ENCODE data around the gene SMARCE1. TPM values are rescaled to one million over a fixed set of nuclear protein-coding genes. Genes with fewer than 3 reads are reported as not detected.

SMARCE1 gene
- total and polyA plus RNA-seq, 2 of the 4 experiments (the other 2 are of a cell fraction): 66.2 to 119 TPM

- peaks cover 19% of the 10 kb centered on the region for H3K27me3 ChIP-seq (ENCODE audit: control insufficient read depth, insufficient read depth, low read length)
- no peak overlapping the region for H2BK15ac ChIP-seq (ENCODE audit: low read depth, low read length)
- no peak overlapping the region; the same call in 1 of the 2 replicates for H4K91ac ChIP-seq (ENCODE audit: insufficient read depth, low read depth, low read length)
- ATAC-seq (ENCODE audit: low read depth) (peak; percentile 67), DNase-seq (peak; percentile 48)
- H3K79me1 ChIP-seq (ENCODE audit: low read depth in 1 of 2, low read length in 2 of 2): no peaks in the 10 kb centered on the region
- H3K9me3 ChIP-seq (ENCODE audit: control insufficient read depth, insufficient read depth, low read length): no peaks in the 10 kb centered on the region
- no peak overlapping the region for H2AK9ac ChIP-seq (replicated peaks; ENCODE audit: low read depth, low read length, poor library complexity)
- H3K14ac ChIP-seq (replicated peaks; ENCODE audit: low read depth, low read length): no peak overlapping the region
- peaks cover 2% of the 10 kb centered on the region; the same call in 1 of the 2 replicates for H3K4me1 ChIP-seq (ENCODE audit: control insufficient read depth, insufficient read depth, low read length)
- H2AFZ ChIP-seq (replicated peaks; ENCODE audit: low read length, poor library complexity): no peak overlapping the region
- H3K4me3 ChIP-seq (ENCODE audit: insufficient read depth, low read depth, low read length): no peak overlapping the region
- ChIA-PET POLR2A (ENCODE audit: unreplicated experiment) (no interaction called here), CTCF (interaction anchor here (0.7 kb wide), 1 partner anchor 12 kb away, joined by 3 read pairs; no protein-coding TSS in a partner anchor)
- H2BK120ac ChIP-seq (ENCODE audit: low read depth, low read length): no peak overlapping the region
- no peak overlapping the region for H4K5ac ChIP-seq (ENCODE audit: low read depth, low read length)
- H3K27ac ChIP-seq (ENCODE audit: insufficient read depth, low read length): no peak overlapping the region
- no peak overlapping the region; the same call in 1 of the 2 replicates for H3K56ac ChIP-seq (ENCODE audit: extremely low read depth, insufficient read depth, low read length)
- TF ChIP-seq ELK1 (IDR thresholded peaks at IDR 0.05; ENCODE audit: borderline replicate concordance, low read depth, low read length): no peak
- TF ChIP-seq POLR2A (IDR thresholded peaks at IDR 0.05; ENCODE audit: low read depth, low read length): no peak
- TF ChIP-seq RAD21 (IDR thresholded peaks at IDR 0.05; ENCODE audit: low read length): no peak
- no peak for TF ChIP-seq RFX5 (IDR thresholded peaks at IDR 0.05; ENCODE audit: low read depth, low read length)
- no peak for TF ChIP-seq CTCF (conservative IDR thresholded peaks at IDR 0.05; ENCODE audit: low read depth, low read length)
- TF ChIP-seq CHD1 (IDR thresholded peaks at IDR 0.05; ENCODE audit: low read depth, low read length): no peak
- no peak for TF ChIP-seq CEBPB (IDR thresholded peaks at IDR 0.05; ENCODE audit: low read depth, low read length)
- no peak for TF ChIP-seq SMC3 (IDR thresholded peaks at IDR 0.05; ENCODE audit: low read depth, low read length)
- no peak for TF ChIP-seq MAZ (IDR thresholded peaks at IDR 0.05; ENCODE audit: borderline replicate concordance, low read depth, low read length)
- no peak for TF ChIP-seq NFE2L2 (IDR thresholded peaks at IDR 0.05; ENCODE audit: low read depth, low read length)
- TF ChIP-seq MXI1 (IDR thresholded peaks at IDR 0.05; ENCODE audit: borderline replicate concordance, low read depth, low read length): no peak
- in situ Hi-C loops (cut with MboI; ENCODE audit: low sequenced_read_pairs): loop anchor here (10.0 kb wide), 1 partner anchor 1043 kb away; no protein-coding TSS in a partner anchor
- no peak overlapping the region for H4K8ac ChIP-seq (ENCODE audit: low read depth in 2 of 2, low read length in 2 of 2)
- H3K4me2 ChIP-seq (ENCODE audit: low read depth, low read length): peak overlapping the region; percentile 18; the same call in 1 of the 2 replicates
- H3K9me1 ChIP-seq (ENCODE audit: insufficient read depth, low read length): no peaks in the 10 kb centered on the region
- intact Hi-C loops (cut with micrococcal nuclease): loop anchor here (1.0 kb wide), 1 partner anchor 1045 kb away; no protein-coding TSS in a partner anchor
- H2BK5ac ChIP-seq (ENCODE audit: low read depth, low read length, poor library complexity, severe bottlenecking): no peak overlapping the region
- no TSS peak for BruUV-seq (replicated peaks)
- H4K20me1 ChIP-seq (ENCODE audit: insufficient read depth, low read length): no peaks in the 10 kb centered on the region
- dilution Hi-C loops (cut with HindIII; ENCODE audit: low sequenced_read_pairs, unreplicated experiment): no loop called here
- no peak overlapping the region for H3K23ac ChIP-seq (ENCODE audit: low read depth, low read length)
- H3K18ac ChIP-seq (ENCODE audit: low read depth, low read length): no peak overlapping the region
- no peak overlapping the region for H3K4ac ChIP-seq (ENCODE audit: low read depth, low read length)
- no peak overlapping the region for H3K9ac ChIP-seq (ENCODE audit: low read depth, low read length)
- no peak overlapping the region for H2AK5ac ChIP-seq (ENCODE audit: low read depth, low read length)
- no peak overlapping the region for H2BK20ac ChIP-seq (ENCODE audit: low read depth, low read length)
- no CpG with 5 or more reads among the region's 8 CpGs for WGBS, 2 experiments (ENCODE audit: extremely low coverage in 2 of 2, insufficient read length in 1 of 2)
- H3K36me3 ChIP-seq (ENCODE audit: control insufficient read depth, insufficient read depth, low read length): no peaks in the 10 kb centered on the region
These were observed 26.0 kb downstream of the SMARCE1 start for GRCh38 chr17:40621578-40621977.

All from IMR-90 (cell line).